HG02884 (cell line): ENCODE results near the gene CPED1.
"Not testable (repeated sequence)": the region's sequence is repeated elsewhere in the genome, so short reads cannot be mapped to it uniquely, and the experiment has no call there.

Experiments used
- ATAC-seq: cut with Tn5 transposase; IDR thresholded peaks from one replicate; pipeline ENCODE4 v1.9.1; 2021; ENCODE audit warnings: mild to moderate bottlenecking, moderate library complexity; ENCODE audit not compliant: unreplicated experiment

The CPED1 gene

GRCh38 chr7:121274467-121274866, 286.0 kb downstream of the CPED1 start:
- no peak for ATAC-seq

GRCh38 chr7:121275204-121275603, 286.7 kb downstream of the CPED1 start:
- ATAC-seq: no peak

DNA sequence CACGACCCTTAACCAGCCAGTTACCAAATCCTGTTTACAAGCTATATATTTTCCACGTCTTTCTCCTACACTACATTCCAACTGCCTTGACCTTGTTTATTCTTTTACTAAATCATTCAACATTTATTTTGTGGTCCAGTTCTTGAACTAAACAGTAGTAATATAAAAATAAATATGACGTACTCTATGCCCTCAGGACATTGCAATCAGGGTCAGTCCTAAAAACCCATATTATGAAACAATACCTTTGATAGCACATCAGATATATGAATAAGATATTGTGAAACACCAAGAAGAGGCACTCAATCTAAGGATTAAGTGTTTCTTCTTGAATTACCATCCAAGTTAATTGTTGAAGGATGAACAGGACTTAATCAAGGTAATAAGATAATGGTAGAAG, 287.8 kb downstream of the CPED1 start:
- no peak for ATAC-seq

DNA sequence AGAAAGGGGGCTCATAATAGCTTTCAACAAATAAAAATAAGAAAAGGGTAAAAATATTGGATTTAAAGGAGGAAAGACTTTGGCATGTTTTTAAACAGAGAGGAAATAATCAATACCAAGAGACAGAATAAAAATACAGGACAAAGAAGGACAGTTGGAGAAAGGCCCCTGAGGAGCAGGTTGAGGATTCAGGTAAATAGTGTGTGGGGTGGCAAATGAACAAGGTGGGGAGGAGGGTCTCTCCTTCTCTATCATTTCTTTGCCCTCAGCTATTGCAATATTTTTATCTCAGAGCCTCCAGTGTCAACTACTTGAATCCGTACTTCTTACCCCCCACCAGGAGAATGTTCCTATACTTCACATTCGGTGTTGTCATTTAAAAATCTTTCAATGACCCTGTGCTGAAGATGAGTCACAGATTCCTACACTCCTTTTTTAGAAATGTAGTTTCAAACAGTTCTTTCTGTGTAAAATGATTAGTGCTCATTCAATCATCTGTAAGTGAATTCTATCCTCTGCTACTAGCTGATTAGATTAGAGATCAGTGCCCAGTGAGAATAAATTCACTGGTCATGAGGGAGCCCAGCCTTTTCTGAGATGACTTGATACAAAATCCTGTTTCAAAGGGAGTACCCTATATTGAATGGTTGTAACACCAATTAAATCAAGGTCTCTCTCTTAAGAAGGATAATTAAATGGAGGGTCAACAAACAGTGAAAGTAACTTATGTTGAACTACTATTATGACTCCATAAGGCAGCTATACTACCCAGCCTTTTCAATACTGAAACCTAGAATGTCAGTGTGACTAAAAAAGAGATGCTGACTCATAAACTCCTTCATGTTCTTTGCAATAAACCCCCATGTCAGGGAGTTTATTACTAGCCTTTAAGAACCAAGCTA, 289.9 kb downstream of the CPED1 start:
- ATAC-seq: peak; percentile 99

DNA sequence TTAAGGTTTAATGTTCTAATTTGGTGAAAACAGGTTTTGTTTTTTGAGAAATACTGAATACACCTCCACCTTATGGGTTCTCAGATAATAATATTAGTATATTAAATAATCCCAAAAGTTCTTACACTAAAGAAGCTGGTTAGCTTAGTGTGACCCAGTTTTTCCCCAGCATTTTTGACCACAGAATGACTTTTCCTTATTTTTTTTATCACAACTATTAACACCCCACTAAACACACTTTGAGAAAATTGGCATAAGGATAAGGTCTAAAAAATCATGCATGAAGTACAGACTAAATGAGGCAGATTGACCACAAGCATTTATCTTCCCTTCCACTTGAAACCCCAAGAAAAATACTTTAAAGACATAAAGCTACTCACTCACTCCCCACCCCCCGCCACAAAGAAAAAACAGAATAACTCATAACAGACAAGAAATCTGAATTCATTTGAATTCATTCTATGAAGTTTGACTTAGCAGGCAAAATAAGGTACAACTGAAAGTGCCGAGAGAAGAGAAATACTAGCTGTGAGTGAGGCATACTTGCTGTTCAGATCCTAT, 290.6 kb downstream of the CPED1 start:
- no peak for ATAC-seq

- no peak for ATAC-seq
Observed at GRCh38 chr7:121279822-121280221, 291.3 kb downstream of the CPED1 start.

DNA sequence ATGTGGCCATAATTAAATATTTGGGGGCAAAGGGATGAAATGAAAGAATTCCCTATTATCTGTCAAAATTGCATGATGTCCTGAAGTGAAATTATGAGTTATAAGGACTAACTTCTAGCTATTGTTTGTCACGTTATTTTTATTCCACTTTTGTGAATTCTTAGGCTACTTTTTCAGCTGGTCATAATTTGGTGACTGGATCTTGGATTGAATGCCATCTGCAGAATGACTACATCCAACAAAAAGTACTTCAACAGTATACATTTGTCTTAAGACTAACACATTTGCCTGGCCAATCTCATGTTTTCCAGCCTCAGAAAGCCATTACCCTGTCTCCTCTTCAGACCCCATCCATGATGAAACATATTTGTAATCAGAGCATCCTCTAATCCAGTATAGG, 292.1 kb downstream of the CPED1 start:
- no peak for ATAC-seq

DNA sequence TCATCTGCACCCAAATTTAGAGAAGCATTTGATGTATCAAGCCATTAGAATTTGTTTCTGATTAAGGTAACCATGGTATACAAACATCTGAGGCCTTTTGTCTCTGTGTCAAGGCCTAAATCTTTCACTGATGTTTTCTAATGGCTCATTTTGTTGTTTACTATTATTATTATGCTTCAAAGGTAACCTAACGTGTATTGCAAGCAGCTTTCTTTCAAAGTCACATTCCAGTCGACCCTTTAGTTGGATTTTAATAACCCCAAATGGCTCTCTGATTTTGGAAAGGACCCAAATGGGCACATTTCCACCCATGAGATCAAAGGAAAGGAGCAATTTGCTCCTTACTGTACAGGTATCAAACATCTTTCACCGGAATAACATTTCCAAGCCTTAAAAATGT, 293.6 kb downstream of the CPED1 start:
- ATAC-seq: no peak

GRCh38 chr7:121285066-121285667, 296.7 kb downstream of the CPED1 start:
- no peak for ATAC-seq

GRCh38 chr7:121286186-121286585, 297.7 kb downstream of the CPED1 start:
- no peak for ATAC-seq

- no peak for ATAC-seq
Observed at GRCh38 chr7:121286742-121287734, 298.5 kb downstream of the CPED1 start.

- no peak for ATAC-seq
Observed at GRCh38 chr7:121288894-121289293, 300.4 kb downstream of the CPED1 start.

- ATAC-seq: not testable (repeated sequence)
Observed at GRCh38 chr7:121289930-121290329, 301.4 kb downstream of the CPED1 start.

- ATAC-seq: no peak
Observed at GRCh38 chr7:121294448-121294992, 306.0 kb downstream of the CPED1 start.

GRCh38 chr7:121297843-121298242, 309.3 kb downstream of the CPED1 start:
- no peak for ATAC-seq

DNA sequence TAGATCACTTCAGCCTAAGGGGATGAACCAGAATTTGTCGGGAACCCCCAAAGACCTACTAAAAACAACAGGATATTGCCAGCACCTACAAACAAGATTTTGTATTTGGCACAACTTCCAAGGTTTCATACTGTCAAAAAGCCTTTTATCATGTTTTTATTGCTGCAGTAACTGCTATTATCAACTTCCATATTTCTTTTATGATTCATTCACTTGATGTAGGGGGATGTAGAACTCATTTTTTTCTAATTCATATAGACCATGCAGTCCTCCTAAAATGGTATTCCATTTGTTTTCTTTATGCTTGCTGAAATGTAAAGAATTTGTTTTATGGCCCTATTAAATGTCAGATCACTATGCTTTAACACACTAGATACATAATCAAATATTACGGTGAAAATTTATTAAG, 310.3 kb downstream of the CPED1 start:
- ATAC-seq: no peak

DNA sequence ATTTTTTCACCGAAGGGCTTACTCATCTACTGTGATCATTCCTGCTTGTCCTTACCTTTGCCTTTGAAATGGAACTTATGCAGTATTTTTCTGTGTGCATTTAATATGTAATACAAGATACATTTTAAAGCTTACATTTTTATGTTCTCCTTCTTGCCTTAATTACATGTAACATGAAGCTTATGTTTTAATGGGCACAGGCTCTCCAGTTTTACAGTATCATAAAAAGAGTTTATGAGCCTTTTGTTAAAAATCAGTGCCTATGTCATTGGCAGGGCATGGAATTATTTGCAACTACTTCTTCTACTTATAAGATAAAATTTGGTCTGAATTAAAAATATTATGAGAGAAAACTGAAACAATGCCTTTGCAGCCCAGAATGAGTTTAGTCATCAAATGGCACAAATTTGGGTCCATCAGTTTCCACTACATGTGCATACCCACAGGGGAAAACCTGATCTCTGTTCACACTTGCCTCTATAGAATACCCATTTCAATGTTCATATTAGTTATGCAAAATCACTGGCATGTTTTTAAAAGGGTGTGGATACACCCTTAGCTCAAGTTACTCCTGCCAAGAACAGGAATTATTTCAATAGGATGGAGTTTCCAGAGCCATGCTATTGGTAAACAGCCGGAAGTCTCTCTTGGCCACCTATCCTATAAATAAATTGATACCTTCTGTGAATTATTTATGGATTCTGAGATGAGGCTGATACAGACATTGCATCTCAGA, 312.3 kb downstream of the CPED1 start:
- ATAC-seq: no peak

GRCh38 chr7:121301446-121302213, 313.1 kb downstream of the CPED1 start:
- ATAC-seq: no peak

- ATAC-seq: peak; percentile 96
Observed at GRCh38 chr7:121302214-121302745, 313.8 kb downstream of the CPED1 start.
